ENCODE results near the gene MAP2K5. TPM values are rescaled to one million over a fixed set of nuclear protein-coding genes. Genes with fewer than 3 reads are reported as not detected.

The MAP2K5 gene
- total RNA-seq, 6 experiments from 2014 or later = 5.0 to 11.6 (median 8.8) TPM

GRCh38 chr15:67564021-67564967, 21.8 kb downstream of the MAP2K5 start:
- no peaks in the 10 kb centered on the region for H3K9me3 ChIP-seq
- ATAC-seq = no peak

GRCh38 chr15:67564968-67565345, 22.5 kb downstream of the MAP2K5 start:
- H3K9me3 ChIP-seq = no peaks in the 10 kb centered on the region
- H3K4me1 ChIP-seq = no peaks in the 10 kb centered on the region
- no peaks in the 10 kb centered on the region for H3K27me3 ChIP-seq
- intact Hi-C loops (cut with DNase I) = no loop called here
- TF ChIP-seq POLR2A (IDR thresholded peaks at IDR 0.05) (no peak), CTCF (IDR thresholded peaks at IDR 0.05) (no peak)
- ATAC-seq (no peak), DNase-seq (no peak)
- WGBS (ENCODE audit: insufficient coverage, low coverage, low lambda C conversion rate, missing lambda C conversion rate) = 76% methylated on average over 3 of the region's 3 CpGs
- no peaks in the 10 kb centered on the region for H3K36me3 ChIP-seq
- no peak overlapping the region for H3K4me3 ChIP-seq
- no peak overlapping the region for H3K27ac ChIP-seq

More at GRCh38 chr15:67564021-67564967, 21.8 kb downstream of the MAP2K5 start:
- WGBS (ENCODE audit: insufficient coverage, low coverage, low lambda C conversion rate, missing lambda C conversion rate) = 58% methylated on average over 1 of the region's 2 CpGs
- no peak overlapping the region for H3K4me3 ChIP-seq
- H3K36me3 ChIP-seq = no peaks in the 10 kb centered on the region
- no peak for DNase-seq
- TF ChIP-seq POLR2A (IDR thresholded peaks at IDR 0.05) (no peak), CTCF (IDR thresholded peaks at IDR 0.05) (no peak)
- no peak overlapping the region for H3K27ac ChIP-seq
- no peaks in the 10 kb centered on the region for H3K27me3 ChIP-seq
- intact Hi-C loops (cut with DNase I) = no loop called here
- H3K4me1 ChIP-seq = no peaks in the 10 kb centered on the region

DNA sequence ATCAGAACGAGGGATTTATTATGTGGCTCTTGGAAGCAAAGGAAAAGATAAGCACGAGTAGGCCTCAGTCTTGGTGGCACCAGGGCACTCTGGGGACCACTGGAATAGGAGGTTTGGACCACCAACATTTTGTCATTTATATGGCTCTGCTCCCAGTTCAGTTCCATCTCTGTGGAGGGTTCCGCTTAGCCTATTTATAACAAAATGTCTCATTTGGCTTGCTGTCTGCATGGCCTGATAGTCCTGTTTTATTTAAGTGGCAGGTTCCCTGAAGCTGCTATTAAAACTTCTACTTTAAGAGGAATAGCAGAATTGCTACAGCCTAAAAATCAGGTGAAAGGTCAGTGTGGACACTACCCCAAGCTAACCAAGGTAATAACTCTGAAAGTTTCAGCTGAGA, 27.2 kb downstream of the MAP2K5 start:
- H3K36me3 ChIP-seq = no peaks in the 10 kb centered on the region
- H3K4me1 ChIP-seq = no peaks in the 10 kb centered on the region
- 94% methylated on average over 3 of the region's 3 CpGs for WGBS (ENCODE audit: insufficient coverage, low coverage, low lambda C conversion rate, missing lambda C conversion rate)
- no peak for TF ChIP-seq CTCF (IDR thresholded peaks at IDR 0.05)
- no peak for TF ChIP-seq POLR2A (IDR thresholded peaks at IDR 0.05)
- H3K27me3 ChIP-seq = no peaks in the 10 kb centered on the region
- no peak overlapping the region for H3K27ac ChIP-seq
- H3K9me3 ChIP-seq = no peaks in the 10 kb centered on the region
- DNase-seq (no peak), ATAC-seq (no peak)
- intact Hi-C loops (cut with DNase I) = no loop called here
- no peak overlapping the region for H3K4me3 ChIP-seq

- DNase-seq (no peak), ATAC-seq (no peak)
- H3K36me3 ChIP-seq = no peaks in the 10 kb centered on the region
- H3K4me3 ChIP-seq = no peak overlapping the region
- WGBS (ENCODE audit: insufficient coverage, low coverage, low lambda C conversion rate, missing lambda C conversion rate) = 93% methylated on average over 4 of the region's 4 CpGs
- intact Hi-C loops (cut with DNase I) = no loop called here
- no peak overlapping the region for H3K27ac ChIP-seq
- no peaks in the 10 kb centered on the region for H3K4me1 ChIP-seq
- H3K9me3 ChIP-seq = no peaks in the 10 kb centered on the region
- no peaks in the 10 kb centered on the region for H3K27me3 ChIP-seq
- TF ChIP-seq POLR2A (IDR thresholded peaks at IDR 0.05) (no peak), CTCF (IDR thresholded peaks at IDR 0.05) (no peak)
These were observed 28.6 kb downstream of the MAP2K5 start for GRCh38 chr15:67570875-67571647.

All from right lobe of liver (tissue), 6 donors.